A673 (cell line): ENCODE data around the gene EPAS1.

Source experiments
- CTCF ChIP-seq: fragments of 300-800, 200-600 bp; sonication (generic); conservative IDR thresholded peaks from 2 replicates; pipeline ENCODE4 v1.5.1; 2017; ENCODE audit warnings: low read depth, mild to moderate bottlenecking, antibody characterized with exemption, low read length, moderate library complexity, mixed read lengths
- EZH2 ChIP-seq: fragments of 200-600 bp; sonication (generic); IDR thresholded peaks from 2 replicates; pipeline ENCODE4 v1.6.1; 2017; ENCODE audit warnings: borderline replicate concordance, low read depth, mild to moderate bottlenecking, mixed read lengths, antibody characterized with exemption, low read length; ENCODE audit not compliant: poor library complexity, severe bottlenecking

- TF ChIP-seq CTCF, result no peak
- TF ChIP-seq EZH2, result no peak
These were observed 45.5 kb downstream of the EPAS1 start for GRCh38 chr2:46342566-46343315.
